ENCODE measurements around the gene DPH2.

DPH2 gene

DNA sequence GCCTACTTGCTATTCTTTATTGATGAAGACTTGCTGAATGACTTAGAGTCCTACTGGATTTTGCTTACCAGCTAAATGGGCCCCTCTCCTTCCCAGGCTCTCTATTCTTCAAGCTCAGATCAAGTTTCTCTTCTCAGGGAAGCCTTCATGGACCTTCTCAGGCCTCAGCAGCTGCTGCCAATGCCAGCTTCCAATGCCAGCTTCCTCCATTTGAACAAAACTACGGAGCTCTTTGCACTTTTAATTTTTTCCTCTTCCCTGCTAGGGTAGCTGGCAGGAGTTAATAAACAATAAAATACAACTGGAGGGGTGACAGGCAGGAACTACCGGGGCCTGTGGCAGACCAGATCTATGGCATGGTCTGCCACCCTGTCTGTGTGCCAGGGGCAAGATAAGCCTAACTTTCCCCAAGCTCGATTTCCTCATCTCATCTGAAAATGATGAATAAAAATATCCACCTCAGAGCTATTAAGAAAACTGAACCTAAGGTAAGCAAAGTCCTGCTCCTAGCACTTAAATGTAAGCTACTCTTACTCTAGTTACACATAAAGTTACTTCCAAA is 24.1 kb upstream of the DPH2 start:
- DNase-seq, result no peak

DNA sequence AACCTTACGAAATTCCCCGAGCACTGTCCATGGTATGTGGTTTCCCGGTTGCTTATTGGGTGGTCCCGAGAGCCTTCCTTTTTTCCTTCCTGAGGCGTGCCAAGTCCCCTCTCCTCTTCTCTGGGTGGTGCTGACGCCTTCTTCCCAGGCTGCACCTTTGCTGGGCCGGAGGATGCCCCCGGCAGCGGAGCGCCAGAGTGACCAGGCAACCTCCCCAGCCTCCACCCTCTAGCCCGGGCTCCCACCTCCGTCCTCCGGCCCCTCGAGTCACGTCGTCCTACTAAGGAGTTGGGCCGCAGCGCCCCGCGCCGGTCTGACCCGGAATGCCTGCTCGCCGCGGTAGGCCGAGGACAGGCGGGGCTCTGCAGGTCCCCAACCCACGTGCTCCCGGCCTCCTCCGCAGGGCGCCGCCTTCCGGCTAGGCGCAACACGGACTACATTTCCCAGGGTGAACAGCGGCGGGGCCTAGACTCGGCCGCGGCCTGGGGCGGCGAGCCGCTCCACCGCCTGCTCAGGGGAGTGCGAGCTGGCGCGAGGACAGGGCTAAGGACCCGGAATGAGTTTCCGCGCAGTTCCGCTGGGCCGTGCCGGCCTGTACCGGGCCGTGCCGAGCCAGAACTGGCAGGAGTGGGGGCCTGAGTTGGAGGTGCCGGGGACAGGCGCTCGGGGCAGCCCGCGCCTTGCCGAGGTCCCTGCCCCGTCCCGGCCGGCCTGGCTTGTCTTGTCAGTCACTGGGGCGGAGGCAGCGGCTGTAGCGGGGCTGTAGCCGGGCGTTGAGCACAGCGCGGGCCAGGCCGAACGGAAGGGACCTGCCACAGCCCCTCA is 23.4 kb upstream of the DPH2 start, which contains the start of gene IPO13:
Gene IPO13, plus strand, starts transcription at position 715 of the 825 bp plus-strand sequence. CDS start 651 bp downstream, outside the sequence.
- peak; percentile 79 for DNase-seq

DNA sequence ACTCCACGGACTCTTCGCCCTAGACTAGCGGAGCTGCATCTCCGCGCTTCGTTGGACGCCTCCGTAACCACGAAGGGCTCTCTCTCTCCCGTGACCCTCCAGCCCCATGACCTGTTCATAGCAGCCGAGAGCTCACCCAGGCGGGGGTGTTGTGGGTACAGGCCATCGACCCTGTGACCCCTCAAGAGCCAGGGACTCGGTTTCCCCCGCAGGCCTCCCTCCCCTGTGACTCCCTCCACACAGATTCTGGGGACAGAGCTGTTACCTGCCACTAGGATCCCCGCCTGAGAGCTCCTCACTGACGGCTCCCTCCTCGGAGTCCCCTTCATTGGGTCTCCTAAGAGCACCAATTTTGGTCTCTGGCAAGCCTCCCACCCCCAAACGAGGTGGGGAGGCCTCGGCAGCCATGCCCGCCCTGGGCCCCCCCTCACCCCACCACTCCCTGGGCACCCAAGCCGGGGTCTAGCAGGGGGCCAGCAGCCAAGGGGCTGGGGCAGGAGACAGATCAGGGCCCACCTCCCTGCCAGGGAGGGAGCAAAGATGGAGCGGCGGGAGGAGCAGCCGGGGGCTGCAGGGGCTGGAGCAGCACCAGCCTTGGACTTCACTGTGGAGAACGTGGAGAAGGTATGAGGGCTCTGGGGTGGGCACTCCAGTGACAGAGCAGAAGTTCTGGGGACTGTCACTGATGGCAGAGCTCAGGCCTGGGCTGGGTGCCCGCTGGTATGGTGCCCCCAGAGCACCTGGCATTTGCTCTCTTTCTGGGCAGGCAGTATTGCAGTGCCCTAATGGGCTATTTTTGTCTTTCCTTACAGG is 22.5 kb upstream of the DPH2 start:
- DNase-seq, result no peak

DNA sequence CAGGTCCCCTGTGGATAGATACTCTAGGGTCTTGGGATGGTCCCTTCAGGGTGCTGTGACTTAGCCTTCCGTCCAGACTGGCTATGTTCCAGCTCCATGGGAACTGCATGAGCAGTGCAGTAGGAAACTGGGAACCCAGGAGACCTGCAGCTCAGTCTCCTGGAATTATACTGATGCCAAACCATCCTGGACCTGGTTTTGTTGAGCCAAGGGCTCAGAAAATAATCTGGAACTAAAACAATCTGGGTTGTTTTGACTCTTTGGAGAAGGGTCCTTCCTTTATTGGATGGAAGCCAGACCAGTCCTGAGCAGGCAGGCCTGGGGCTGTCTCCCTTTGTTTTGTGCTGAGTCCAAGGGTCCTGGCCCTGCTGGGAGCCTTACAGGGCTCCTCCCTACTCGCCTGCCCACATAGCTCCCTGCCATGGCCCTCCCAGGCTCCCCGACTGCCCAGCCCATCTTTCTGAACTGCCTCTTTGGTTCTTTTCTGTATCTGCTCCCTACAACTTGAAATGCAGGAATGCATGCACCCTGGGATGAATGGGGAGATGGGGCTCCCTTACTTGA is 21.9 kb upstream of the DPH2 start:
- no peak for DNase-seq

DNA sequence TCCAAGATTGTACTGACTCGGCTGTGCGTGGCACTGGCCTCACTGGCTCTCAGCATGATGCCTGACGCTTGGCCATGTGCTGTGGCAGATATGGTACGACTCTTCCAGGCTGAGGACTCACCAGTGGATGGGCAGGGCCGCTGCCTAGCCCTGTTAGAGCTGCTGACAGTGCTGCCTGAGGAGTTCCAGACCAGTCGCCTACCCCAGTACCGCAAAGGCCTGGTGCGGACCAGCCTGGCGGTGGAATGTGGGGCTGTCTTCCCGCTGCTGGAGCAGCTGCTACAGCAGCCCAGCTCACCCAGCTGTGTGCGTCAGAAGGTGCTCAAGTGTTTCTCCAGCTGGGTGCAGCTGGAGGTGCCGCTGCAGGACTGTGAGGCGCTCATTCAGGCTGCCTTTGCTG is 20.1 kb upstream of the DPH2 start:
- DNase-seq, result no peak

DNA sequence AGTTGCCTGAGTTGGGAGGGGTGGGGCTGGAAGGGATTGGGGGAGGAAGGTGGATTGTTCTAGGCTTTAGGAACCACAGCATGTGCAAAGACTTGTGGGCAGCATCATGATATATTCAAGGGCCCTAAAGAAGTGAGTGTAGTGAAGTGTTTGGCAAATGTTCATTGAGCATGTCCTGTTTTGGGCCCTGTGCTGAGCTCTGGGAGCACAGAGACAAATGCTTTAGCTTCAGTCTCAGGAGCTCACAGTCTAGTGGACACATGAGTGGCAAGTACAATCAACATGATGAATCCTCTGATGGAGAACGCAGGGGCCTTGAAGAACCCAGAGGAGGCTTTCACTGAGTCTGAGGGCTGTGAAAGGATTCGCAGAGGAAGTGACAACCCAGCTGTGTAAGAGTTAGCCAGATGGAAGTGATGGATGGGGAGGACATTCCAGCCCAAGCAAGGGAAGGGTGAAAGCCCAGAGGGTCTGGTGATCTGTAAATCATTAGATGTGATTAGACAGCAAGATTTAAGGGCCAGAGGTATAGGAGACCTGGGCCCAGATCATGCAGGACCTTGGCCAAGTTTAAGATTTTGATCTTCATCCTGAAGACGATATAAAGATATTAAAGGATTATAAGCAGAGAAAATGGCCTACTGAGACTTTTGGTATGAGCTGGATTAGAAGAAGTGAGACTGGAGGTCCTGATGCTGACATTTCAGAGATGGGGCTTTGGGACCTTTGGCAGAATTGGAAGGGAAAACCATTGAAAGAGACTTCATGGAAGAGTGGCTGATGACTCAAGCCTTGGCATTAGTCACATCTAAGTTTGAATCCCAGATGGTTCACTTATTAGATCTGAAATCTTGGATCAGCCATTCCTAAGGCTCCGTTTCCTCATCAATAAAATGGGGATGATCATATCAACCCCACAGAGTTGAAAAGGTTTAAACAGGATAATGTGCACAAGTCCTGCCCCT is 18.5 kb upstream of the DPH2 start:
- no peak for DNase-seq

DNA sequence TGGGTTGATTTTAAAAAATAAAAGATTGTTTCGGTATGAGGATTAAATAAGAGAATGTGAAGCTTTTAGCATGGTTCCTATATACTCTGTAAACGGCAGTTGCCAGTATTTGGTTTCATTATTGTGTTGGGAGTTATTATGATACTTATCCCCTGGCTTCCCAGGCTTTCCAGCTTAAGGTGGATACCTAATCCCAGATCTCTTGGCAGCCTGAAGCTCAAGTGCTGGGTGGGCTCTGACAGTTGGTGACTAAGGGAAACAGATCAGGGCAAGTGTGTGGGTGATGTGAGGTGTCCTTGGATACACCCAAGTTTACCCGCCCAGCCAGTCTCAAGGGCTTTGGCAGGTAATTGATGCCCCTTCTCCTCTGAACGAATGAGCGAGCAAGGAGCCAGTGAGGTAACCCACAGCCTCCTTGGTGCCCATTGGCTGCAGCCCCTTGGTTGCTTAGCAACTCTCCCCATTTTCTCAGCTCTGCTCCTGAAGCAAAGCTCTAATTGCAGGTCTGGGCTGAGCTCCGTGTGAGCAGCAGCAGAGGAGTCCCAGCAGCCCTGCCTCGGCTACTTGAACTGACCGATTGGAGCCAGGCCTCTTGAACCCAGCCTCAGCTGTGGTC is 17.0 kb upstream of the DPH2 start:
- DNase-seq, result no peak

DNA sequence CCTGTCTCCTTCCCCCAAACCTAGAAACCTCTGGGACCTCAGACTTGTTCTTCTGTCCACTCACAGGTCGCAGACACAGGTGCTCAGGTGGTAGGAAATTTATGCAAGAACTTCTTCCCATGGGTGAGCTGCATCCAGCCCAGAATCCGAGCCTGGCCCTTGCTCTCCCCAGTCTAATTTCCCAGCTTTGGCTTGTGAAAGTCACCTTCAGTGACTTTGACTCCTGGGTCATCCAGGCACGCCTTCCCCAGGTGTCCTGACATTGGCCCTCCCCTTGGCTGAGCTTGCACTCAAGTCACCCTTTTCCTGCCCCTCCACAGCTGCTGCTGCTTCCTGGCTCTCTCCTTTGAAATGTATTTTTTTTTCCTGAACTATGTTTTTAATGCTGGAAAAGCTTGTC is 16.4 kb upstream of the DPH2 start:
- no peak for DNase-seq

DNA sequence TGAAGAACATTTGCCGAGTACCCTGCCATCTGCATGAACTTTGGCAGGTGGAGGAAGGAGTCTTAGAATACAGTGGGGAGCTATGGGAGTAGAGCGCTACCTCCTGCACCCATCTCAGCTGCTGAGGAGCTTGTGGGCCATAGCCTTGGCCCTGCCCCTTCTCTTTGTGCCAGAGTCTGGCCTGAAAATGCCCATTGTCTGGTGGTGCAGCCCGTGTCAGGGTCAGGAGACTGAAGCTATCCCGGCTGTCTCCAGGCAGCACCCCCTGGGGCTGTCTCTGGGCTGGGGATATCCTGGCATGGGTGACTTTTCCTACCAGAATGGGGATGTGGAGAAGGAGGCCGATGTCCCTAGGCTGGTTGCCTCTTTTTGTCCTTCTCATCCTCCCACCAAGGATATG is 15.8 kb upstream of the DPH2 start:
- no peak for DNase-seq

DNA sequence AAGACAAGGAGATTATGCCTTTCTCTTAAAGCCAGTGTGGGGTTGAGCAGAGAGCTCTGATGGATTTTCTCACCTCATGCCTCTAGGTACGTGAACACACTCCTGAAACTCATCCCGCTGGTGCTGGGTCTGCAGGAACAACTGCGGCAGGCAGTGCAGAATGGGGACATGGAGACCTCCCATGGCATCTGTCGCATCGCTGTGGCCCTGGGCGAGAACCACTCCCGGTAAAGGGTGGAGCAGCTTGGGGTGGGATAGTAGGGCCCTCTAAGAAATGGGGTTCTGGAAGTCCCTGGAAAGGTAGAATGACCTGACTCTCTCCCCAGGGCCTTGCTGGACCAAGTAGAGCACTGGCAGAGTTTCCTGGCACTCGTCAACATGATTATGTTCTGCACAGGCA is 13.6 kb upstream of the DPH2 start:
- no peak for DNase-seq

DNA sequence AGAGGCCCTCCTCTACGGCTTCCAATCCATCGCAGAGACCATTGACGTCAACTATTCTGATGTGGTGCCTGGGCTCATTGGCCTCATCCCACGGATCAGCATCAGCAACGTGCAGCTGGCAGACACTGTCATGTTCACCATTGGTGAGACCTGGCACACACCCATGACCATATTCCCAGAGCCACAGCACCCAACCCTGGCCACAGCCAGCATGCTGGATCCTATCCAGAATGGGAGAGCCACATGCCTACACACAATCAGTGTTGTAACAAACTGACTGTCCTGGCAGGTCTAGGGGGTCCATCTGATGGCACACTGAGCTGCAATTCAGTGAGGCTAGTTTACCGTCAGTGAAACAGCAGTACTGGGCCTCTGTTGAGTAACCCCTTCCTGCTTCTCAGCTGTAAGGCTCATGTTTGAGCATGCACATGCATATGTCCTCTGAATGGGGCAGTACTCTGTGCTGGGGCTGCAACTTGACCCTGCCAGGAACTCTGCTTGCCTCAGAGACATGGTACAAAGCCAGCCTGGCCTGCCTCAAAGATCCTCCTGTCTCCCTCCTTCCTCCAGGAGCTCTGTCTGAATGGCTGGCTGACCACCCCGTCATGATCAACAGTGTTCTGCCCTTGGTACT is 12.3 kb upstream of the DPH2 start:
- DNase-seq, result no peak

DNA sequence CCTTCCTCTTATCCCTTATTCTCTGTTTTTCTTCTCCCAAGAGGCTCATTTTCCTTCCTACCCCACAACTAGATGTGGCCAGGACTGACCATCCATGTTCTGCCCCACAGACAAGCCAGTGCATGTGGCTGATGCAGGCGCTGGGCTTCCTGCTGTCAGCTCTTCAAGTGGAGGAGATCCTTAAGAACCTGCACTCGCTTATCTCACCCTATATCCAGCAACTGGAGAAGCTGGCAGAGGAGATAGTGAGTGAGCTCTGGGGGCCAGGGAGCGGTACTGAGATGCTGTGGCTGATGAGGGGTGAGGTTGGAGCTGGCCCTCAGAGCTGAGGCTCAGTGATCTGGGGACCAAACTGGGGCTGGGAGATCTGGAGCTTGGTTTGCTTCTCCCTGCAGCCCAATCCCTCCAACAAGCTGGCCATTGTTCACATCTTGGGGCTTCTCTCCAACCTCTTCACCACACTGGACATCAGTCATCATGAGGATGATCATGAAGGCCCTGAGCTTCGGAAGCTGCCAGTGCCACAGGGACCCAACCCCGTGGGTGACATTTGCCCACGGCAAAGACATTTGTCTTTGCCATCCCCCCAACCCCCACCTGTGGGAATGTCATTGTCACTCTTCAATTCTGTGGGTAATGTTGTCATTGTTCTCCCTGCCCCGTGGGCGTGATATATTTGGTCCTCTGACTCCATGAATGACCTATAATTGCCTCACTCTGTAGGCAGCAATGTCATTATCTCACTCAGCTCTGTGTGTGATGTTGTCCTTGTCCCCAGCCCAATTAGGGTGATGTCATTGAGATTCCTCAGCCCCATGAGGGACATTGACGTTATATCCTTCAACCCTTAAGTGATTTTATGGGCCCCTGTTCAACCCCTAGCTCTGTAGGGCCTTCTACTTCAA is 11.2 kb upstream of the DPH2 start:
- no peak for DNase-seq

DNA sequence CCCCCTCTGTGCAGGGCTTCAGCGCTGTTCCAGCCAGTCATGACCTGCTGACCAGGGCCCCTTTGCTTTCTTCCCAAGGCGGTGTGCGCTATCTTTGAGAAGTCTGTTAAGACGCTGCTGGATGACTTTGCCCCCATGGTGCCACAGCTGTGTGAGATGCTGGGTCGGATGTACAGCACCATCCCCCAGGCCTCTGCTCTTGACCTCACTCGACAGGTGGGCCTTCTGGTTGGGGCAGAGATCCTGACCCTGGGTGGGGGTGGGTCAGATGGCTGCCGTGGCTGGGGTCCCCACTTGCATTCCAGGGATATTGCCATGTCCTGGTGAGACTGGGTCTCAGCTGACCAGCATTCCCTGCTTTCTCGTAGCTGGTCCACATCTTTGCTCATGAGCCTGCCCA is 9.0 kb upstream of the DPH2 start:
- DNase-seq, result no peak

DNA sequence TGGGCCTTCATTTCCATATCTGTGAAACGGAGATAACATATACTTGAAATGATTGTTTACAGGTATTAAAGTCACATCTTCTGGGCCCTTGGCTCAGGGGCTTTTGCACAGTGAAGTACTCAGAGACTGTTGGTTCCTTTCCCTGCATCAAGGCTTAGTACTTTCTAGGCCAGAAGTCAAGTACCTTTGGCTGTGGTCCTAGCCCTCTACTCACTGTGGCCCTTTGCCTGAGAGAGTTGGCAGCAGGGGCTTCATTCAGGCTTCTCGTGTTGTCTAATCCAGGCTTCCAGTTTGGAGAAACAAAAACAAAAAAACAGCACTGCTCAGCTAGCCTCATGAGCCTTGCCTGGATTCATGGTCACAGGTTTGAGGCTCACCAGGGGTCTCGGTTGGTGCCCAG is 8.1 kb upstream of the DPH2 start:
- DNase-seq, result no peak

DNA sequence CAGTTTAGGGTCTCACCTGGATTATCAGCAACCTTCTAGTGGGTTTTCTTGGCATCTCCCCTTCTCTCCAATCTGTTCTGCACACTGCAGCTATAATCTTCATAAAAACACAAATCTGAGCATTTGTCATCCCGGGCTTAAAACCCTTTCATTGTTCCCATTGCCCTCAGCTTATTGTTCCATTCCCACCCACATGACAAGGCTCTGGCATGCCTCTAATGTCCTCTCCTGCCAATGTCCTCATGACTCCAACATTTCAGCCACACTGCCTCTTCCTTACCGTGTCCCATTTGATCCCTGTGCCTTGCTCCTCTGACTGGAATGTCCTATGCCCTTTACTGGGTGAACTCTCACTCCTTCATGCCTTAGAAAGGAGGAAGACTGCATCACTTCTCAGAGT is 7.5 kb upstream of the DPH2 start:
- no peak for DNase-seq

DNA sequence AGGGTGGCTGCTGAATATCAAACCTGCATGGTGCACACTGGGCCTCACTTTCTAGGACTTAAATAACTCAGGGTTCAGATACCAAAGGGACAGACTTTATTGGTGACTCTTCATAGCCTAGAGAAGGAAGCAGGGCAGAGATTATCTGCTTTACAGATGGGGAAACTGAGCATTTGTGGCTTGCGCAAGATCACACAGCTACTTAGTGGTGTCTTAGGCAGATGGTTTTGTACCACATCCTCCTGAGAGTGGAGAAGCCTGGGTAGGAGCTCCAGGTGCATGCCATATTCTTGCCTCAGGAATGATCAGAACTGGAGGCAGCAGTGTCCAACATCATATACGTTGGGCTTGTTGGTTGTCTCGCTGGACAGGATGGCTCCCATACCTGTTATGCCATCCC is 6.8 kb upstream of the DPH2 start:
- no peak for DNase-seq

DNA sequence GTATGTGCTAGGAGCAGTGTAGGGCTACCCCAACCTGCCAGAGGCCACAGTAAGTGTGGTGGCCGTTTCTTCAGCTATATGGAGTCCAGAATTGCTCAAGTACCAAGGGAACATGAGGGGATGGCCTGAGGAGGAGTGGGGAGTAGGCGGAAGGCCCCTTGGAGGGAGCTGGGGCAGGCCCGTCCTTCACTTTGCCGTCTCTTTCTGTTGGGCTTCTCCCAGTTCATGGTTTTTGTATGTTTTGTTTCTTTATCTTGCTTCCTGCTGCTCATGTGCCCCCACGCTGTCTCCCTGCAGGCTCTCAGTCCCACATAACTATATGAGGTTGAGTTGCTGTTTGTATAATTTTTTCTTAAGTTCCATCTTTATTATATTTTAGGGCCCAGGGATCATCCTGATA is 5.9 kb upstream of the DPH2 start:
- DNase-seq, result no peak

DNA sequence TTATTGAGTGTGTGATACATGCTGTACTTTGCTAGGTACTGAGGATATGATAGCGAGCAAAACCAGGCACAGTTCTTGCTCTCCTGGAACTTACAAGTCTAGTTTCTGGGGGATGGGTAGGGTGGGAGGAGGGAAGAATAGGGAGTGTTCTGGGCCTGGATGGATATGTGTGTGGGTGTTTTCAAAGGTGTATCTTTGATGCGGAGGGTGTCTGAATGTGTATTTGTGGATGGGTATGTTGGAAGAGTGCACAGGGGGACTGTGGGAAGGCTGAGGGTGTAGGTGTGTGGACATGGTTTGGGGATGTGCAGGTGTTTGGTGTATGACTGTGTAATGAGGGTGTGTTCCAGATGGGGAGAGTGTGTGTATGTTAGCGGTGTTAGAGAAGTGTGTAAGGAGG is 4.5 kb upstream of the DPH2 start:
- DNase-seq, result no peak

DNA sequence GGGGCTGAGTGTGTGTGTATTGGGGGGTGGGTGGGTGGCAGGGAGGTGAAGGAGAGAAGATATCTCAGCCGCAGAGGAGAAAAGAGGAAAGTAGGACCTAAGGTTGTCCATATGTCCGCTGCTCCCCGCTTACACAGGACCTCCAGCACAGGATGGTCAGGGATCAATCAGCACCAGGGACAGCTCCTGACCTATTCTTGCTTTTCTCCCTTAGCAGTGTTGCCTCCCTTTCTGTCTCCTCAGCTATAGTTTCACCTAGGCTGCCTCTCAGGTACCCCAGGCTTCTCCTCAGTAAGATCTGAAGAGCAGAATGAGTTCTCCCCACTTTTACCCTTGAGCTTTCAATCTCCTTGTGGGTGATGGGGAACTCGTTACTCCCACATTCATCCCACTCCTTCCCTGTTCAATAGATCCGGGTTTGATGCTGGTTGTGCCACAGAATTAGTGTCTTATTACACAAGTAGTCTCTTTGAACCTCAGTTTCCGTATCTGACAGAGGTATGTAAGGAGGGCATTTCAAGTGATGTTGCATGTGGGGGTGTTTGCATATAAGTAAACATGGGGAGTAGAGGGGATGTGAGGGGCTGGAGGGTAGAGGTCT is 1.4 kb upstream of the DPH2 start:
- no peak for DNase-seq

DNA sequence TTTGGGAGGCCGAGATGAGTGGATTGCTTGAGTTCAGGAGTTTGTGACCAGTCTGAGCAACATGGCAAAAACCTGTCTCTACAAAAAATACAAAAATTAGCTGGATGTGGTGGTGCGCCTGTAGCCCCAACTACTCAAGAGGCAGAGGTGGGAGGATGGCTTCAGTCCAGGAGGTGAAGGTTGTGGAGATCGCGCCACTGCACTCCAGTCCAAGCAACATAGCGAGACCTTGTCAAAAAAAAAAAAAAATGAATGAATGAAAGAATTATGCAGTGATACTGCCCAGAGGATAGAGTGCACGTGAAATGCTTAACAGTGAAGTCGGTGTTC is 429 bp upstream of the DPH2 start:
- DNase-seq, result no peak

Data from NCI-H2081 treated with DMSO at 0.1 percent for 48 hours (cell line).